HG02981 (cell line): ENCODE results near the gene PIPOX.

ENCODE experiments used
- ATAC-seq: cut with Tn5 transposase; IDR thresholded peaks from one replicate; pipeline ENCODE4 v1.9.1; 2021; ENCODE audit warnings: mild to moderate bottlenecking, moderate library complexity; ENCODE audit not compliant: unreplicated experiment

The PIPOX gene

GRCh38 chr17:29042679-29043538 lies at the start of gene PIPOX:
Gene PIPOX (plus strand): TSS chr17:29043141. CDS start chr17:29043226, 85 bp downstream.
- ATAC-seq = no peak

GRCh38 chr17:28993645-28994426 lies 49.1 kb upstream of the PIPOX start:
- ATAC-seq = no peak

- no peak for ATAC-seq
Observed at GRCh38 chr17:28996554-28997096, 46.3 kb upstream of the PIPOX start.

GRCh38 chr17:28997806-28998205 lies 45.1 kb upstream of the PIPOX start:
- ATAC-seq = no peak

GRCh38 chr17:28999206-28999605 lies 43.7 kb upstream of the PIPOX start:
- no peak for ATAC-seq

- ATAC-seq = no peak
Observed at GRCh38 chr17:29000973-29001372, 42.0 kb upstream of the PIPOX start.

- no peak for ATAC-seq
Observed at GRCh38 chr17:29002811-29003210, 40.1 kb upstream of the PIPOX start.

GRCh38 chr17:29003289-29003688 lies 39.7 kb upstream of the PIPOX start:
- no peak for ATAC-seq

GRCh38 chr17:29004081-29004692 lies 38.8 kb upstream of the PIPOX start:
- no peak for ATAC-seq

GRCh38 chr17:29005936-29006511 lies 36.9 kb upstream of the PIPOX start, which contains the start of gene SEZ6:
Gene SEZ6 (minus strand): TSS chr17:29006033. CDS start chr17:29005869, 164 bp downstream.
- no peak for ATAC-seq

GRCh38 chr17:29007456-29007855 lies 35.5 kb upstream of the PIPOX start:
- ATAC-seq = no peak

- ATAC-seq = no peak
Observed at GRCh38 chr17:29007860-29008455, 35.0 kb upstream of the PIPOX start.

GRCh38 chr17:29008591-29008990 lies 34.4 kb upstream of the PIPOX start:
- no peak for ATAC-seq

GRCh38 chr17:29010129-29010528 lies 32.8 kb upstream of the PIPOX start:
- ATAC-seq = no peak

GRCh38 chr17:29010586-29010985 lies 32.4 kb upstream of the PIPOX start:
- ATAC-seq = no peak

- ATAC-seq = no peak
Observed at GRCh38 chr17:29012535-29012934, 30.4 kb upstream of the PIPOX start.

GRCh38 chr17:29014716-29015115 lies 28.2 kb upstream of the PIPOX start:
- ATAC-seq = no peak

GRCh38 chr17:29016345-29017210 lies 26.4 kb upstream of the PIPOX start:
- ATAC-seq = no peak

- no peak for ATAC-seq
Observed at GRCh38 chr17:29018788-29019474, 24.0 kb upstream of the PIPOX start.
